HG03565 (cell line): ENCODE results near the gene CSF3.

Source experiments
- ATAC-seq: cut with Tn5 transposase; IDR thresholded peaks from one replicate; pipeline ENCODE4 v1.9.1; 2021; ENCODE audit warnings: mild to moderate bottlenecking, moderate library complexity; ENCODE audit not compliant: unreplicated experiment

CSF3 gene

DNA sequence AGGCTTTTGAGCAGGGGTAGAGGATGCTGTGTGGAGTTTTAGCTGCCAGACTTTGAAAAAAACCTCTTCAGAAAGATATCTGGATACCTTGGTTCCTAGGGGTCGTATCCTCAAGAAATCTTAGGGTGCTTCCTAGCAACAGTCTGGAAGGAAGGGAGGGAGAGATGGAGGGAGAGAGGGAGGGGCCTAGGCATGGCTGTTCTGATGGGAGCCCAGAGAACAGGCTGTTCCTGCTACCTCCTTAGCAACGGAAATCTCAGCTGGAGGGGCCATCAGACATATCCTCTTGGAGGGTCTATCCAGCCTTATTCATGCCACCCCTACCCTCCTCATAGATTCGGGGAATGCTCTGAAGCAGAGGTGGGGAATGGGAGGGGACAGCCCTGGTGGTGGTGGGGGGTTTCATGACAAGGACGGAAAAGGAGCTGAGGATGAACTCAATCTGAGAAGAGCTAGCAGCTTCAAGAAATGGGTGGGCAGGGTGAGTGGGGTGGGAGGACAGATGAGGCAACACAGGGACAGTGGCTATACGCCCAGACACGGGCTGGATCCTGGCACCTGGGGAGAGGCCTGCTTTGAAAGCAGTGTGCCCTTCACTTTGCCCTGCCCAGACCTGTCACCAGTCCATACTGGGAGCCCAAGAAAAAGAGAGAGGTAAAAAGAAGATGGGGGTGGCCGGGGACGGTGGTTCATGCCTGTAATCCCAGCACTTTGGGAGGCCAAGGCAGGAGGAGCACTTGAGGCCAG, 44.7 kb downstream of the CSF3 start:
- no peak for ATAC-seq

GRCh38 chr17:40060887-40061608, 45.8 kb downstream of the CSF3 start:
- no peak for ATAC-seq

DNA sequence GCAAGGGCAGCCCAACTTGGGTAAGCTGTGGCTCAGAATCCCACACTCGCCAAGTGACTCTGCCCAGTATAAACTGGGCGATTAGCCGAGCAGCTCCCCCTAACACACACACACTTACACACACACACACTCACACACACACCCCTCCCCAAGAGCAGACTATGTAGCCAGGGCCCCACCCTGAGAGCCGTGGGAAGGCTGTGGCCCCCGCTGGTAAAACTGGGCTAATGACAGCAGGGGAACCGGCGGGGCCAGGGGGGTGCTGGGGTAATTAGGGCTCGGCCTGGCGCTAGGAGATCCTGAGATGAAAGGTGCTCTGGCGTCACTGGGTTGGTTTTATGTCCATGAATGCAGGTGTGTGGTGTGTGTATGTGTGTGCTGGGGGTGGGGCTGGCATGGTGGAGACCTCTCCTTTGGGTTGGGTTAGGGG, 46.4 kb downstream of the CSF3 start:
- no peak for ATAC-seq

- ATAC-seq, result no peak
These were observed 47.3 kb downstream of the CSF3 start, which contains the start of gene THRA for GRCh38 chr17:40062329-40063186. Gene THRA, plus strand, starts transcription at chr17:40062965. Its CDS starts 11,524 bp downstream, at chr17:40074489.

GRCh38 chr17:40063187-40063771, 48.0 kb downstream of the CSF3 start:
- ATAC-seq, result no peak

DNA sequence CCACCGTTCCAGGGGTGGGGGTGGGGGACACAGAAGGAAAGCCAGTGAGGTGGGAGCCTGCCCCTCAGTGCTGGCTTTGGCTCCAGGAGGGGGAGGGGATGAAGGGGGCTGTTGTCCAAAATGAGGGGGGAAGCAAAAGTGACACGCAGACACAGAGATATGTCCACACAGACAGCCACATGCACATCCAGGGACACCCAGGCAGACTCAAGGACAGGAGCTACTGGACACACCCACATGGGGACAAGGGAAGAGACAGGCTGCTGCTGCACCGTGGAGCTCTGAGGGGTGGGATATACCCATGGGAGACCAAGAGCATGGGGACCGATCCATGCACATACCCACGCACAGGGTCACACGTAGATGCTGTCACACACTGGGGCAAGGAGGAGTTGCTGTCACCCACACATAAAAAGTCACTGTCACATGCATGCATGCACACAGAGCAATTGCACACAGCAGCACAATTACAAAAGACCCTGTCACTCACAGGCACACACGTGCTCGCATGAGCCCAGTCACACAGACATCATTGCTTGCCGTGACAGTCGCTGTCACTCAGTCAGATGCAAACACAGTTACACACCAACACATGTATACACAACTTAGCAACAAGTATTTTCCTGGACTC, 48.8 kb downstream of the CSF3 start:
- ATAC-seq, result no peak

DNA sequence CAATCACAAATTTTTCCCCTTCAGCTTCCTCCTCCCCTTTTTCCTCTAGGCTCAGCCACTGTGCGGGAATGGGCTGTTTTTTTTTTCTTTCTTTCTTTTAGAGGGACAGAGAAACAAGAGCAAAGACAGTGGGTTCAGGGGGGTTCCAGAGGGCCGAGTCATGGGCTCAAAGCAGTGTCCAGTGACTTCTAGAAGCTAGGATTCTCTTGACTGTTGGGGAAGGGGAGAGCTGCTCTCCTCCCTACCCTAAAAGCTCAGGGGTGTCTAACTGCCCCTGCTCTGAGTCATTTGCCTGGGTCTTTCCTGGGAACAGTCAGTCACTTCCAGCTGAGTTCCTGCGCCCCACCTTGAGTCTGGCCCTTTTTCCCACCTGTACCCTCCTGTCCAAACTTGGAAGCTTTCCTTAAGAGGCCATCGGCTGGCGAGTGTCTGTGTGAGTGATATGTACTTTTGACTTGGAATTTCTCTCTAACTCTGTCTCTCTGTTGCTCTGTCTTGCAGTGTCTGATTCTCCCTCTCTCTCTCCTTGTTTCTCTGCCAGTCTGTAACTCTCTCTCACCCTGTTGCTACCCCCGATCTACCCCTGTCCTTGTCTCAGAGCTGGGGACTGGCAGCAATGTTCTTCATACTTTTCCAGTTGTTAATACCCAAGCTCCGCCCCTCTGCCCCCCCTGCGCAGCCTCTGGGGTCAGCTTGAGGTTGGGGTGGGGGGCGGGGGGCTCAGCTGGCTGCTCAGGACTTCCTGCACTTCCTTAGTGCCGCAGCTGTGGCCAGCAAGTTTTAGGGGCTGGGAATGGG, 49.9 kb downstream of the CSF3 start:
- no peak for ATAC-seq

DNA sequence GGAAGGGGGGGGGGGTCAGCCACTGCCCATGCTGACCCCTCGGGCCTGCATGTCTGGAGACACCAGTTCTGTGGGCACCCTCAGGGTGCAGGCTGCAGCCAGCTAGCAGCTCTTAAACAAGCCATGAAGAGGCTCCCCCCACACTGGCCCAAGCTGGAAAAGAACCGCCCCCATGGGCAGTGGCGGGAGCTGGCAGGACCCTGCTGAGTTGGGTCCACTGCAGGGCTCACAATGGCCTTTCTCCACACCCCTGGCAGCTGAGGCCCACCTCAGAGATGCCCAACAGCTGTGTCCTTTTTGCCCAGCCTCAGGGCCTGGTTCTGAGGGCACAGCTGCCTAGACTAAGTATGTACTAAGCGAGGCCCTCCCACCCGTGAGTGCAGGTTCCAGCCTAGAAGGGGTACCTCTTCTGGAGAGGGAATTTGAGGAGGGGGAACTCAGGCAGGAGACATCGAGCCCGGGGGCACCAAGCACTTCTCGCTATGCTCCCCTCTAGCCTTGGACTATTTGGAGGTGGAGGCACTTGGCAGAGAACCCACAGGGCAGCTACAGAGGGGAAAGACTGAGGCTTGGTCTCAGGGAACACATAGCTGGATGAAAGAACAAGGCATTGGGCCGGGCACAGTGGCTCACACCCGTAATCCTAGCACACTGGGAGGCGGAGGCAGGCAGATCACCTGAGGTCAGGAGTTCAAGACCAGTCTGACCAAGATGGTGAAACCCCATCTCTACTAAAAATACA, 50.7 kb downstream of the CSF3 start:
- no peak for ATAC-seq
